IPS DF 6.9 (cell line): Measurements from ENCODE around the gene CCDC24.

Experiments
- DNase-seq: peaks from one replicate; pipeline ENCODE4 v3.0.0-alpha.2; 2013; ENCODE audit warnings: low read depth, low spot score
- H3K27ac ChIP-seq: one replicate; pipeline ENCODE4 v1.5.1; 2013; ENCODE audit warnings: low read length, control low read depth
- H3K27me3 ChIP-seq: 2 replicates; pipeline ENCODE4 v1.6.1; 2013; ENCODE audit warnings: mild to moderate bottlenecking, low read length; ENCODE audit not compliant: control insufficient read depth, insufficient read depth
- H3K36me3 ChIP-seq: 2 replicates; pipeline ENCODE4 v1.6.1; 2013; ENCODE audit warnings: low read length; ENCODE audit not compliant: control insufficient read depth, insufficient read depth
- H3K4me1 ChIP-seq: 2 replicates; pipeline ENCODE4 v1.6.1; 2013; ENCODE audit warnings: low read length; ENCODE audit not compliant: control insufficient read depth, insufficient read depth
- H3K4me3 ChIP-seq: 2 replicates; pipeline ENCODE4 v1.5.1; 2013; ENCODE audit warnings: mild to moderate bottlenecking, low read length
- H3K9me3 ChIP-seq: 2 replicates; pipeline ENCODE4 v1.6.1; 2013; ENCODE audit warnings: low read length, inconsistent platforms; ENCODE audit not compliant: control insufficient read depth, insufficient read depth
- WGBS: extraction: QIAGEN DNeasy Blood & Tissue Kit; methylation state at CpG from one replicate; pipeline ENCODE4 v1.1.7; 2013; ENCODE audit warnings: mixed read lengths, missing lambda C conversion rate; ENCODE audit not compliant: insufficient read length, insufficient coverage; 5-methylcytosine and 5-hydroxymethylcytosine counted together

Gene CCDC24

GRCh38 chr1:43962324-43962723, 29.1 kb upstream of the CCDC24 start:
- DNase-seq, result no peak
- Histone ChIP-seq H3K9me3 (no peaks in the 10 kb centered on the region), H3K27ac (no peak overlapping the region), H3K27me3 (no peaks in the 10 kb centered on the region), H3K4me3 (no peak overlapping the region), H3K4me1 (no peaks in the 10 kb centered on the region), H3K36me3 (peaks cover 7% of the 10 kb centered on the region; the same call in 1 of the 2 replicates)
- no CpG with 5 or more reads among the region's 2 CpGs for WGBS

- DNase-seq, result no peak
- no peaks in the 10 kb centered on the region for H3K4me1 ChIP-seq
- H3K9me3 ChIP-seq, result no peaks in the 10 kb centered on the region
- no peak overlapping the region for H3K4me3 ChIP-seq
- WGBS, result no CpG with 5 or more reads among the region's 3 CpGs
- H3K27me3 ChIP-seq, result no peaks in the 10 kb centered on the region
- no peak overlapping the region for H3K27ac ChIP-seq
- no peaks in the 10 kb centered on the region; the same call in 1 of the 2 replicates for H3K36me3 ChIP-seq
These were observed 28.4 kb upstream of the CCDC24 start for GRCh38 chr1:43963006-43963405.

GRCh38 chr1:43963890-43964289, 27.5 kb upstream of the CCDC24 start:
- H3K4me3 ChIP-seq, result no peak overlapping the region
- no peaks in the 10 kb centered on the region for H3K9me3 ChIP-seq
- no peaks in the 10 kb centered on the region for H3K27me3 ChIP-seq
- no peak overlapping the region for H3K27ac ChIP-seq
- no peaks in the 10 kb centered on the region for H3K4me1 ChIP-seq
- no peaks in the 10 kb centered on the region; the same call in 1 of the 2 replicates for H3K36me3 ChIP-seq
- no CpG with 5 or more reads among the region's 5 CpGs for WGBS
- DNase-seq, result no peak

- WGBS, result 100% methylated on average over 2 of the region's 3 CpGs
- Histone ChIP-seq H3K9me3 (no peaks in the 10 kb centered on the region), H3K27me3 (no peaks in the 10 kb centered on the region), H3K36me3 (no peaks in the 10 kb centered on the region; the same call in 1 of the 2 replicates), H3K4me1 (no peaks in the 10 kb centered on the region), H3K4me3 (no peak overlapping the region), H3K27ac (no peak overlapping the region)
- no peak for DNase-seq
These were observed 26.1 kb upstream of the CCDC24 start for GRCh38 chr1:43965316-43965715.

- Histone ChIP-seq H3K27ac (no peak overlapping the region), H3K36me3 (peaks cover 8% of the 10 kb centered on the region), H3K27me3 (no peaks in the 10 kb centered on the region), H3K4me1 (0 out of 2 replicates have a peak, but pooled peaks cover 1% of the 10 kb centered on the region), H3K4me3 (no peak overlapping the region), H3K9me3 (no peaks in the 10 kb centered on the region)
- WGBS, result no CpG with 5 or more reads among the region's 6 CpGs
- DNase-seq, result no peak
These were observed 23.0 kb upstream of the CCDC24 start for GRCh38 chr1:43968348-43968948.

GRCh38 chr1:43969416-43969745, 22.0 kb upstream of the CCDC24 start:
- no peaks in the 10 kb centered on the region for H3K27me3 ChIP-seq
- no CpG with 5 or more reads among the region's 7 CpGs for WGBS
- no peak for DNase-seq
- H3K27ac ChIP-seq, result no peak overlapping the region
- H3K4me1 ChIP-seq, result 0 out of 2 replicates have a peak, but pooled peaks cover 1% of the 10 kb centered on the region
- no peak overlapping the region for H3K4me3 ChIP-seq
- no peaks in the 10 kb centered on the region for H3K9me3 ChIP-seq
- H3K36me3 ChIP-seq, result peaks cover 8% of the 10 kb centered on the region

GRCh38 chr1:43969746-43970466, 21.5 kb upstream of the CCDC24 start, which contains the start of gene DPH2:
TSS of gene DPH2 (plus strand) at chr1:43970010. CDS start at chr1:43970176, 166 bp downstream.
- DNase-seq, result peak; percentile 98
- Histone ChIP-seq H3K4me3 (peak within 1 kb of the TSS; percentile 96), H3K36me3 (peaks cover 8% of the 10 kb centered on the region), H3K27ac (no peak within 1 kb of the TSS), H3K4me1 (0 out of 2 replicates have a peak, but pooled peaks cover 1% of the 10 kb centered on the region), H3K27me3 (no peaks in the 10 kb centered on the region), H3K9me3 (no peaks in the 10 kb centered on the region)
- WGBS, result no CpG with 5 or more reads among the region's 47 CpGs

GRCh38 chr1:43970502-43970901, 20.9 kb upstream of the CCDC24 start:
- Histone ChIP-seq H3K27me3 (no peaks in the 10 kb centered on the region), H3K27ac (no peak overlapping the region), H3K4me1 (0 out of 2 replicates have a peak, but pooled peaks cover 1% of the 10 kb centered on the region), H3K4me3 (peak overlapping the region; percentile 96), H3K36me3 (peaks cover 8% of the 10 kb centered on the region), H3K9me3 (no peaks in the 10 kb centered on the region)
- no peak for DNase-seq
- no CpG with 5 or more reads among the region's 5 CpGs for WGBS

- Histone ChIP-seq H3K4me3 (no peak overlapping the region), H3K27ac (no peak overlapping the region), H3K27me3 (no peaks in the 10 kb centered on the region), H3K4me1 (peaks cover 2% of the 10 kb centered on the region; the same call in 1 of the 2 replicates), H3K36me3 (peaks cover 8% of the 10 kb centered on the region), H3K9me3 (no peaks in the 10 kb centered on the region)
- no CpG with 5 or more reads among the region's 9 CpGs for WGBS
- DNase-seq, result no peak
These were observed 20.5 kb upstream of the CCDC24 start for GRCh38 chr1:43970911-43971310.

- H3K36me3 ChIP-seq, result peaks cover 9% of the 10 kb centered on the region
- H3K27me3 ChIP-seq, result no peaks in the 10 kb centered on the region
- DNase-seq, result no peak
- H3K4me3 ChIP-seq, result no peak overlapping the region
- peaks cover 3% of the 10 kb centered on the region; the same call in 1 of the 2 replicates for H3K4me1 ChIP-seq
- no peak overlapping the region for H3K27ac ChIP-seq
- no peaks in the 10 kb centered on the region for H3K9me3 ChIP-seq
- no CpG with 5 or more reads among the region's 17 CpGs for WGBS
These were observed 19.9 kb upstream of the CCDC24 start for GRCh38 chr1:43971336-43971980.
